ENCODE measurements around the gene USP49.

- TF ChIP-seq CTCF (IDR thresholded peaks at IDR 0.05): no peak
- TF ChIP-seq POLR2A (IDR thresholded peaks at IDR 0.05): no peak
- no peak for TF ChIP-seq POLR2AphosphoS5 (IDR thresholded peaks at IDR 0.05)
These were observed 138.8 kb downstream of the USP49 start for GRCh38 chr6:41756354-41756753.
